Activated CD4-positive, alpha-beta T cell treated with anti-CD3 and anti-CD28 coated beads for 1 hour (primary cell): ENCODE measurements around the gene PSMD5.

Experiments
- DNase-seq: peaks from one replicate; pipeline ENCODE4 v3.0.0-alpha.2; 2020

Gene PSMD5

DNA sequence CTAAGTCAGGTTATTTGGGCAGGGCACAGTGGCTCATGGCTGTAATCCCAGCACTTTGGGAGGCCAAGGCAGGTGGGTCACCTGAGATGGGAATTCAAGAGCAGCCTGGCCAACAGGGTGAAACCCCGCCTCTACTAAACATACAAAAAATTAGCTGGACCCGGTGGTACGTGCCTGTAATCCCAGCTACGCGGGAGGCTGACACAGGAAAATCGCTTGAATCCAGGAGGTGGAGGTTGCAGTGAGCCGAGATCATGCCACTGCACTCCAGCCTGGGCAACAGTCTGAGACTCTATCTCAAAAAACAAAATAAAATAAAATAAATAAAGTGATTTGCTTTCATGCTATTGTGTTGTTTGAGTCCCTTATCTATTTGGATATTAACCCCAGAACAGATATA, 41.3 kb downstream of the PSMD5 start:
- no peak for DNase-seq

DNA sequence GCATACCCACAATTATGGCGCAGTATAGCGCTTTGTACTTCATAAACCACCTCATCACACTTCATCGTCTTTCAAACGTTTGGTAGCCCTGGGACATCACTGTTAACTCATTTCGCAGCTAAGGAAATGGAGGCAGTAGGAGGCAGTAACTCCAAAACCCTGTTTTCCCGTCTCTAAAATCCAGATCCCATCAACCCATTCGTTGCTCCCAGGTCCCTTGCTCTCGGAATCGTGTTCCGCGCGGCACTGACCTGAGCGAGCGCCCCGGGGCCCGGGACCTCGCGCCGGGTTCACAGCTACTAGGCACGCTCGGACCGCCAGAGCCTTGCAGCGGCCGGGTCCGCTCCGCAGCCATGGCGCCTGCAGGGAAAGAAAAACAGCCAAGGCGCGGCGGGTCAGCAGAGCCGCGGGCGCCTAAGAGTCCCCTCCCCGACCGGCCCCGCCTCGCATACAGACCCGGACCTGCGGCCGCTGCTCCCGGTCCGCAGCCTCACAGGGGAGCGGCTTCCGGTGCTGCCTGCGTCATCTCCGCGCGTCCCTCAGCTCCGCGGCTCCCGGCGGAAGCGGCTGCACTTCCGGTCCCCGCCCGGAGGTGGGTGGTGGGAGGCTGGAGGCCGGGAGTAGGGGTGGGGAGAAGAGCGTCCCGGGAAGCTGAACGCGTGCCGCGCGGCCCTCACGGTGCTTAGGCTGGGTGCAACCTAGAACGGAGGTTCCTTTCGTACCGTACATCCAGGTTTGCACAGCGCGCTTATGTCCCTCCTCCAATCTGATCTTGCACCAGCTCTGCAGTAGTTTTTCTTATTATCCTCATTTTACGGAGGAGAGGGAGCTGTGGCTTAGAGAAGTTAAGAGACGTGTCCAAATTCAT, 49.6 kb downstream of the PSMD5 start, which contains the start of gene FBXW2:
FBXW2 (minus strand) TSS at position 519 of the 868 bp plus-strand sequence. CDS start 5,158 bp downstream, outside the sequence.
- peak; percentile 71 for DNase-seq

DNA sequence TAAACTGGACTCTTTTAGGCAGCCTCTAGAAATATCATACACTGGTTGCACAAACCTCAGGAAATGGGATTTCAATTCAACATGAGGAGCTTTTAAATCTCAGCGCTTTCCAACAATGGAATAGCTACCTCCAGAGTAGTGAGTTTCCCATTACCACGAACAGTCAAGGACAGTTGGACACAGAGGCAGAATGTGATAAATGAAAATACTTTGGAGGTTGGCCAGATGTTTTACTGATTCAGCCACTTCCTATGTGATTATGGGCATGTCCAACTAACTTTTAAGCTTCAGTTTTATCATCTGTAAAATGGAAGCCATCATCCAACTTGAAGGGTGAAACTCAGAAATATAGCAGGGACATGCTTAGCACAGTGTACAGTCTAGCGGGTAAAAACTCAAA, 51.6 kb downstream of the PSMD5 start:
- no peak for DNase-seq

DNA sequence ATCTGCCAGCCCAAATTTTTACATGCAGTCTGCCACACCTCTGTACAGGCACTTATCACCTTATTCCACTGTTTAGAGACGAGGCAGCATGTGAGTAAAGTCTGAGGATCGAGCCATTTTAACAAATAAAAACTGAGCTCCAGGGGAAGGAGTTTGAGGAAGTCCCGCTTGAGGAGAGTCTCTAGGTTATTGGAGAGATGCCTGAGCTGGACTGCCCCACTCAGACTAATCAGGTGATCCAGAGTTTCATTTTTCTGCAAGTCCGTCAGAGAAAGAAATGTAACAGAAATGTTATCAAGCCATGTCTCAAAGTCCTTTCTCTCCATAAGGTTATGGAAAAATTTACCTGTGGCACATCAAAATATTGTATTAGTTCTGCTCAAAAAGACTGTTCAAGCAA, 54.8 kb downstream of the PSMD5 start:
- DNase-seq: no peak

DNA sequence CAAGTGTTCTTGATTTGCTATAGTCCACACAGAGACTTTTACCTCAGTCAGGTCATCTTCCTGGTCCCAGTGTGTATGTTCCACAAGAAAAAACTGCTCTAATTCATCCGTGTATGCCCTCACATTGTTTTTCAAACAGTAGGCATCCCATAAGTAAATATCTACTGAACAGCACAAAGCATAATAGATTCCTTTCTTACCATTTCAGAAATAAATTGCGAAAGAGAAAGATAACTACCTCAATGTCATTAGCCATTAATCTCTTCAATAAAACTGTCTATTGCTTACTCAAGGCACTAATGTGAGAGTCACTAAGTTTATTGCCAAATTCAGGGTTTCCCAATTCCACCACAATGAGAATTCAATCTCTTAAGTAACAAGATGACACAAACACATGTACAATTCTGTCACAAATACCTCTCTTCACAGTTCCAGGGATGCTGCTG, 59.1 kb downstream of the PSMD5 start:
- no peak for DNase-seq

DNA sequence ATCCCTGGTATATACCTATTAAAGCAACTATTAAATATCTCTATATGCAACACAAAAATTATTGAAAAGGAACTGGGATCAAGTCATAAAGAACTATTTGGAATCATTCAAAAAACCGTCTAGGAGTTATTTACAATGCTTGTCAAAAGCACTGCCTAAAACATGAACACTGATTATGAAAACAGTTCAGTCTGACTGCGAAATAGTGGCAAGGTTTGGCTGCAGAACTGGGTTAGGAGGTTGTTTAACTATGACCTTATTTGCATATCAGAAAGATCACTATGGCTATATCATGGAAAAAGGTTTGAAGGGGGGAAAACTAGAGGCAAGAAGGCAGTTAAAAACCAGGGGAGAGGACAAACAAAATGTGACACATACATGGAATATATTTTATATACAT, 61.5 kb downstream of the PSMD5 start:
- no peak for DNase-seq

DNA sequence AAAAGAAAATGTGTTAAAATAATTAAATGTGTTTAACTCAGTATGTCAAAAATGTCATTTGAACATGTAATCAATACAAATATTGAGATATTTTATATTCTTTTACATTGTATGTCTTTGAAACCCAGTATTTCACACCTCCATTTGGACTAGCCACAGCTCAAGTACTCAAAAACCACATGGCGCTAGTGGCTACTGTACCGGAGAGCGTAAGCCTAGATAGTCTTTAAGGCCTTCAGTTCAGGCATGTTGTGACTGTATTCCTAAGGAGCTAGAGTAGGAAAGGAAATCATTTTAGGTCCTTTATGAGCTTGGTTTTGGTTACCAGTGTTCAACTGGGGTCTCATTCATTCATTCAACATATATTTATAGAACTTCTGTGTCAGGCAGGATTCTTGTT, 62.4 kb downstream of the PSMD5 start:
- DNase-seq: no peak

DNA sequence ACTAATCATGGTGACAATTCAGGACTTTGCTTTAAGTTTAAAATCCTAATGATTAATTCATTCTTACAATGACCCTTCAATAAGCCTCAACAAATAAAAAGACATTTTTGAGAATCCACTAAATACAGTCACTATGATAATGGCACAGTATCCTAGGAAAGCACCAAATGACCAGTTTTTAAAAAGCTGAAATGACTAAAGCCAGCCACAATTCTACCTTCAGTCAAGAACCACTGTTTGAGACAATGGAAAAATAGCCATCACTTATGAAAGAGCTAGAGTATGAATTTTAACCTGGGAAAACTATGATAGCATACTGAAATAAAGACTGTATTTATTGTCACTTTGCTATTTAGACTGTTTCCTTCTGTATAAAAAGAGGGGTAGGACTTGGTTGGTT, 63.5 kb downstream of the PSMD5 start:
- DNase-seq: no peak

DNA sequence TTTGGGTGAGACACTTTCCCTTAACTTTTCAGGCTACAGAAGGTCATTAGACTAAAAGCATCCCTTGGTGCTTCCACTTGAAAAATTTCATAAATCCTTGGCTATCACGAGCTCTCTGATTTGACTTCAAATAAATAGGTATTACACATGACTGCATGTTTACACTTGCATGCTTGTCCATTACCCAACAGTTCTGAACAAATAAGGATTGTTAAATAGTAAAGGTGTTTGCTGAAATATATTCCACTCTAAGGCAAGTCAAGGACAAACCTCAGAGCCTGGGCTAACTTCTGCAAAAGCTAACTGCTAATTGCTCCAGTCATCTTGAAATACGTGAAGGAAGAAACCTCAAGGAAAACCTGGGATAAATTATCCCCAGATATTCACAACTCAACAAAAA, 64.0 kb downstream of the PSMD5 start:
- DNase-seq: no peak

DNA sequence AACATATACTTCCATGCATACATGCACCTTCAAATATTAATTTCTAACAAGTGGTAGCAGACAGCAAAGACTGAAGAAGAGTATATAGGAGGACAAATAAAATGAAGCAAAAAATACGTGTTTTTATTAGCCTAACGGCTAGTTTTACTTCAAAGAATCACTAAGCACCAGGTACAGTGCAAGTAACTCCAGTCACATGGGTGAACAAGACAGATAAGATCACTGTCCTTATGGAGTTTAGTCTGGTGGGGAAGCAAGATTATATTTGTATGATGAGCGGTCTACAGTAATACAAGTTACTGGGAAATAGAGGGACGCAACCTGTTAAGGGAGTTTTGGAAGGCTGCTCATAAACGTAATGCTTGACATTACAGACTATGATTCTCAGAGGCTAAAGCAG, 65.5 kb downstream of the PSMD5 start:
- DNase-seq: no peak

DNA sequence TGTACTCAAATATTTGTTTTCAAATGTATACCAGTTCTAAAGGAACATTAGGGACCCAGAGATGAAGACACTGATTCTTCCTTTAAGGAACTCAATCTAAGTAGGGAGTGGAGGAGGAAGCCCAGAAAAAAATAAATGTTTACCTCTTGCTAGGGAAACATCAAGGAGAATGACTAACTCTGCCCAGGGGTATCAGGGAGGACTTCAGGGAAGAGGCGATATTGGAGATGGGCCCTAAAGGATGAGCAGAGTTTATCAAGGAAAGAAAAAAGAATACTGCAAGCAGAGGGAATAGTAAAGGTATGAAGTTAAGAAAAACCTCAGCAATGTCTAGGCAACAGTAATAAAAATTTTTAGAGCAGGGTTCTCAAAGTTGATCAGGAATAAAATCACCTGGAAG, 65.9 kb downstream of the PSMD5 start:
- DNase-seq: no peak

DNA sequence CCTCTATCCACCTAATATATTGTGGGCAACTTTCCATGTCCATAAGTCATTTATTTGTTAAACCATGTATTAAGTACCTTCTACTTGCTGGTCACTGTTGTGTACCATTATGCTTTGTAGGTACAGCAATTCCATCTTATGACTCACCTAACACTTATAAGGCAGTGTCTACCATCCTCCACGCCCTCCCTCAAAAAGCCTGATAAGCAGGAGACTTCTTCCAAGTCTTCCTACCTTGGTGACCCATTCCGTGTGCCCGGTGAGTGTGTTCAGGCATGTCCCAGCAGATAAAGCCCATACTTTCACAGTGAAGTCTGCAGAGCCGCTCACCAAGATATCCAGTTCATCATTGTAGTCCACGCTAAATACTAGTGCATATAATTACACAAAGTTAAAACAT, 66.9 kb downstream of the PSMD5 start:
- DNase-seq: no peak

DNA sequence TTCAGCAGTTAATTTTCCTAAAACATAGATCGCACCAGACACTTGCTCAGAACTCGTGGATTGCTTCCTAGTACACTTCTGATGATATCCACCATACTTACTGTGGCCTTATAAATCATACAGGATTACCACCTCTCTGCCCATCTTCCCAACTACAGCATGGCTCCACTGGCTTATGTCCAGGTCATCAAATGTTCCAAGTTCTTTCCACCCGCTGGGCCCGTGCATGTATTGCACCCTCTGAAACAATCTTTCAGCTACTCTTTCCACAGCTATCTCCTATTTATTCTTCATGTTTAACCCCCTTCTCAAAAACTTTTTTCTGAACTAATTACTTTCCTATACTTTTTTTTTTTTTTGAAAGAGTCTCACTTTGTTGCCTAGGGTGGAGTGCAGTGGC, 68.0 kb downstream of the PSMD5 start:
- DNase-seq: no peak

DNA sequence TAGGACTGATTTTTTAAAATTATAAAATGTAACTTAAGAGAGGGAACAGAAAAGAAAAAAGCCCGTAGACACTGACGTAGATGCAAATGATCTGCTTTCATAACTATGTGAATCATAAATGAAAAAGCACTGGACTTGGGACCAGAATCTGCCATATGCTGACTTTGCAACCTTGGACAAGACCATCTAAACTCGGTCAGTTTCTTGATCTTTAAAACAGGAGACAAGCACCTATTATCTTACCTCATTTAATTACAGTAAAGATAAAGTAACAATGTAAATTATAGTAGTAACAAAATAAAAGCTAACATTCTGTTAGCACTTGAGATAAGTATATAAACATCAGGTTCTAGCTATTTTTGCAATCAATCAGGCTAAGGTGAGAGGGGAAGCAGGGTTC, 69.5 kb downstream of the PSMD5 start:
- no peak for DNase-seq

DNA sequence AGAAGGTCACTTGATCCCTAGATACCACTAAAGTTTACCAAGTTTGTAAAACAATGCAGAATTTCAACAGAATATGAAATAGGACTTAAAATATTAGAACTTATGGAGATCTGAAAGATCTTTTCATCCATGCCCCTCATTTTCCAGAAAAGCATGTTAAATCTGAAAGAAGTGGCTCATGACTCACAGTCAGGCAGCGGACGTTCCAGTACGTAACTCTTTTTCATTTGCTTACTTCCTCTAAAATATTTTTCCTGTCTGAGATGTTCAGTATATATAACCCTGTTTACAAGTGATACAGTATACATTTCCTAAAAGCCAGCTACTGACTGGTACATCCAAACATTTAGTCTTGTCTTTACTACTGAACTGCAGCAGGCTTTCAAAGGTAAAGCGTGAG, 71.8 kb downstream of the PSMD5 start:
- no peak for DNase-seq

DNA sequence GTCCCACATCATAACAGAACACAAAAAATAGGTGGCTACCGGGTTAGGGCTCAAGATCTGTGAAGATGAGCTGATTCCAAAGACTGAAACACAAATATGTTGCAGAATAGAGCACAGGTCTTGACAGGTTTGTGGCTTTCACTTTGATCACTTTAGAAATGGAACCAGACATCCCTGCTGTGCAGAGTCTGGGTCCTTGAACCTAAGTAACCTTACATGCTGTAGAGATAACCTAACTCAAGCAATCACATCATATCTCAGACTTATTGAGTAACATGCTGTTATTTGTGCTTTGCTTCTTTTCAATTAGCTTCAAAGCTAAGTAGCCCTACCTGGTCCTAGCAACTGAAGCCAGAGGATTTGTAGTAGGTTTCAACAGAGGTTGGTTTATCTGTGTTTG, 73.8 kb downstream of the PSMD5 start:
- DNase-seq: no peak

DNA sequence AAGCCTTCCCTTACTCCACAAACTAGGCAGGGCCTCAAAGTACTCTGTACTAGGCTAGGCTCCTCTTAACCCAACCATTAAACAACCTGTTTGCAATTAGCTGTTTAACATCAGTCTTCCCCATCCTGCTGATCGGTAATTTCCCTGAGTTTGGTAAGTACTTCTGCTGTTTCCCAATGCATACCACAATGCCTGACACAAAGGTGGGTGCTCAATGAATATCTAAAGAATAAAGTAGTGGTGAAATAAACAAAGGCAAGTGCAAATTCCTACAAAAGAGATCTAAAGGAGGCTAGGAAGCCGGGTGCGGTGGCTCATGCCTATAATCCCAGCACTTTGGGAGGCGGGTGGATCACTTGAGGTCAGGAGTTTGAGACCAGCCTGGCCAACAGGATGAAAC, 74.5 kb downstream of the PSMD5 start:
- no peak for DNase-seq

DNA sequence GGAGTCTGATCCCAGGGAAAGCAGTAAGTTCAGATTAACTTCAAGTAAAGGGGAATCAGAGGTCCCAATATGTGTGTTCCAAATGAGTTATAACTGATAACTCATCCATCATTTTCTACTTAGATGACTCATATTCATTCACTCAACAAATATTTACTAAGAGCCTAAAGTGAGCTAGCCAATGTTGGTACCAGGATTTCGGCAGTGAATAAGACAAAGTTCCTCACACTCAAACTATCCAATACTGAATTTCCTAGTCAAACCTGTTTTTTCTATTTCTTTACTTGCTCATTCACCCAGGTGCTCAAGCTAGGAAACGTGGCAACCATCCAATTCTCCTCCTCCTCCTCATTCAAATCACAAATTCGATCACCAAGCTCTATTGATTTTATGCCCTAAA, 75.3 kb downstream of the PSMD5 start:
- DNase-seq: no peak
